ENCODE measurements around the gene PRICKLE4.

The PRICKLE4 gene

GRCh38 chr6:41836660-41837052, 56.1 kb downstream of the PRICKLE4 start:
- no peak for DNase-seq (ENCODE audit: low read depth in 1 of 2, low spot score in 1 of 2)
